IMR-90 (cell line): ENCODE measurements around the gene CD300LB. TPM values are rescaled to one million over a fixed set of nuclear protein-coding genes. Genes with fewer than 3 reads are reported as not detected.
"Not testable (repeated sequence)": the region's sequence is repeated elsewhere in the genome, so short reads cannot be mapped to it uniquely, and the experiment has no call there.

ENCODE experiments used
- ATAC-seq: fragments of 200-7000 bp; cut with Tn5 transposase; 2 replicates; pipeline ENCODE4 v1.9.1; 2020; ENCODE audit warnings: low read depth, mild to moderate bottlenecking, moderate library complexity
- BruUV-seq: library from RNA; stranded (reverse); fragments of 400-500 nt; replicated peaks from 2 replicates; lab custom pipeline; 2021; lab: Mats Ljungman, UMichigan
- CTCF ChIA-PET: fragments of 300-600 bp; formaldehyde crosslinking; extraction: SDS; loops from one replicate; lab custom pipeline; 2021; ENCODE audit warnings: antibody characterized with exemption; lab: Yijun Ruan, JAX
- POLR2A ChIA-PET: fragments of 300-600 bp; sonication (Branson Sonifier 250); formaldehyde crosslinking; loops from one replicate; lab custom pipeline; 2022; ENCODE audit warnings: antibody characterized with exemption; ENCODE audit not compliant: unreplicated experiment; lab: Charles Lee
- DNase-seq: peaks from one replicate; pipeline ENCODE4 v3.0.0; 2013
- H2AFZ ChIP-seq: replicated peaks from 2 replicates; pipeline ENCODE3; 2013; ENCODE audit warnings: low read length, mild to moderate bottlenecking; ENCODE audit not compliant: poor library complexity
- H2AK5ac ChIP-seq: 2 replicates; pipeline ENCODE4 v1.6.1; 2013; ENCODE audit warnings: low read depth, low read length, inconsistent platforms
- H2AK9ac ChIP-seq: replicated peaks from 2 replicates; pipeline ENCODE3; 2013; ENCODE audit warnings: mild to moderate bottlenecking, low read depth, low read length, moderate library complexity; ENCODE audit not compliant: poor library complexity
- H2BK120ac ChIP-seq: 2 replicates; pipeline ENCODE4 v1.6.1; 2013; ENCODE audit warnings: low read depth, low read length, inconsistent platforms
- H2BK15ac ChIP-seq: 3 replicates; pipeline ENCODE4 v1.6.1; 2013; ENCODE audit warnings: low read depth, low read length, inconsistent platforms
- H2BK20ac ChIP-seq: 2 replicates; pipeline ENCODE4 v1.6.1; 2013; ENCODE audit warnings: low read depth, mild to moderate bottlenecking, inconsistent platforms, low read length, moderate library complexity
- H2BK5ac ChIP-seq: 2 replicates; pipeline ENCODE4 v1.6.1; 2013; ENCODE audit warnings: mild to moderate bottlenecking, low read depth, low read length, inconsistent platforms; ENCODE audit not compliant: poor library complexity, severe bottlenecking
- H3K14ac ChIP-seq: replicated peaks from 2 replicates; pipeline ENCODE4 v1.6.1; 2013; ENCODE audit warnings: low read depth, low read length, inconsistent platforms
- H3K18ac ChIP-seq: 2 replicates; pipeline ENCODE4 v1.6.1; 2013; ENCODE audit warnings: low read depth, low read length, control low read depth
- H3K23ac ChIP-seq: 2 replicates; pipeline ENCODE4 v1.6.1; 2013; ENCODE audit warnings: low read depth, low read length, inconsistent platforms
- H3K27ac ChIP-seq: 2 replicates; pipeline ENCODE4 v1.5.1; 2013; ENCODE audit warnings: mild to moderate bottlenecking, control low read depth, low read length; ENCODE audit not compliant: insufficient read depth
- H3K27me3 ChIP-seq: 2 replicates; pipeline ENCODE4 v1.6.1; 2013; ENCODE audit warnings: low read length; ENCODE audit not compliant: control insufficient read depth, insufficient read depth
- H3K36me3 ChIP-seq: 2 replicates; pipeline ENCODE4 v1.6.1; 2013; ENCODE audit warnings: low read length, mixed read lengths; ENCODE audit not compliant: control insufficient read depth, insufficient read depth
- H3K4ac ChIP-seq: 2 replicates; pipeline ENCODE4 v1.6.1; 2013; ENCODE audit warnings: low read depth, low read length, inconsistent platforms
- H3K4me1 ChIP-seq: 2 replicates; pipeline ENCODE4 v1.6.1; 2013; ENCODE audit warnings: low read length, mixed read lengths; ENCODE audit not compliant: control insufficient read depth, insufficient read depth
- H3K4me2 ChIP-seq: 2 replicates; pipeline ENCODE4 v1.6.1; 2013; ENCODE audit warnings: low read depth, mild to moderate bottlenecking, control low read depth, low read length, moderate library complexity
- H3K4me3 ChIP-seq: 2 replicates; pipeline ENCODE4 v1.5.1; 2013; ENCODE audit warnings: low read depth, mild to moderate bottlenecking, control low read depth, low read length, moderate library complexity; ENCODE audit not compliant: insufficient read depth
- H3K56ac ChIP-seq: 2 replicates; pipeline ENCODE4 v1.6.1; 2013; ENCODE audit warnings: low read length, inconsistent platforms; ENCODE audit not compliant: insufficient read depth; ENCODE audit errors: extremely low read depth
- H3K79me1 ChIP-seq, 2 experiments: 2 replicates each; pipeline ENCODE4 v1.6.1; 2013; ENCODE audit warnings: low read length in 2 of 2, inconsistent platforms in 1 of 2, low read depth in 1 of 2
- H3K9ac ChIP-seq: 2 replicates; pipeline ENCODE4 v1.6.1; 2013; ENCODE audit warnings: low read depth, low read length, control low read depth
- H3K9me1 ChIP-seq: 2 replicates; pipeline ENCODE4 v1.6.1; 2013; ENCODE audit warnings: low read length, inconsistent platforms; ENCODE audit not compliant: insufficient read depth
- H3K9me3 ChIP-seq: 2 replicates; pipeline ENCODE4 v1.6.1; 2013; ENCODE audit warnings: low read length; ENCODE audit not compliant: control insufficient read depth, insufficient read depth
- H4K20me1 ChIP-seq: 2 replicates; pipeline ENCODE4 v1.6.1; 2013; ENCODE audit warnings: low read length, inconsistent platforms; ENCODE audit not compliant: insufficient read depth
- H4K5ac ChIP-seq: 2 replicates; pipeline ENCODE4 v1.6.1; 2013; ENCODE audit warnings: mild to moderate bottlenecking, low read depth, low read length, control low read depth
- H4K8ac ChIP-seq, 2 experiments: 2 replicates each; pipeline ENCODE4 v1.6.1; 2013; ENCODE audit warnings: low read depth in 2 of 2, low read length in 2 of 2, control low read depth in 1 of 2, inconsistent platforms in 1 of 2
- H4K91ac ChIP-seq: 2 replicates; pipeline ENCODE4 v1.6.1; 2013; ENCODE audit warnings: low read depth, low read length, inconsistent platforms; ENCODE audit not compliant: insufficient read depth
- WGBS, 2 experiments: methylation state at CpG; one replicate each; pipeline versions ENCODE4 v1.1.5 to v1.1.7; 2013; ENCODE audit warnings: missing lambda C conversion rate in 2 of 2; ENCODE audit not compliant: insufficient read length in 1 of 2; ENCODE audit errors: extremely low coverage in 2 of 2; 5-methylcytosine and 5-hydroxymethylcytosine counted together
- dilution Hi-C: fragments of 300-500 bp; cut with HindIII; formaldehyde crosslinking; loops from one replicate; pipeline ENCODE4 v1.14.3; 2018; ENCODE audit warnings: low sequenced_read_pairs; ENCODE audit not compliant: unreplicated experiment
- in situ Hi-C: fragments of 300-500 bp; cut with MboI; formaldehyde crosslinking; loops from 3 replicates; pipeline ENCODE4 v1.14.3; 2019; ENCODE audit warnings: low sequenced_read_pairs, inconsistent platforms, mixed read lengths
- intact Hi-C: fragments of 100-400 bp; cut with micrococcal nuclease; formaldehyde crosslinking; loops from 2 replicates; pipeline ENCODE4 v1.10.0; 2022
- polyA plus RNA-seq, 3 experiments: library from polyadenylated mRNA; depleted of rRNA; stranded (reverse); fragments of >200 nt; gene quantifications; 2 replicates each; pipeline ENCODE4 v1.2.3, GENCODE V29; 2012; ENCODE audit warnings: low replicate concordance in 1 of 3
- total RNA-seq: library from RNA; depleted of rRNA; stranded (reverse); fragments of >200 nt; gene quantifications from 2 replicates; pipeline ENCODE4 v1.2.3, GENCODE V29; 2012

The CD300LB gene
- total and polyA plus RNA-seq, 2 of the 4 experiments (the other 2 are of a cell fraction), result not detected

- H3K9me3 ChIP-seq, CTCF ChIA-PET: not testable (repeated sequence)
- WGBS, 2 experiments, result 80% methylated on average over 2 of the region's 4 CpGs; no CpG with 5 or more reads in 1 of the 2 experiments
These were observed 43.0 kb downstream of the CD300LB start for GRCh38 chr17:74488276-74488675.

More at GRCh38 chr17:74488276-74488675, 43.0 kb downstream of the CD300LB start:
- H2AFZ ChIP-seq, H3K4ac ChIP-seq, H4K20me1 ChIP-seq, H3K36me3 ChIP-seq, dilution Hi-C loops, H2BK5ac ChIP-seq, ATAC-seq, POLR2A ChIA-PET, H2BK15ac ChIP-seq, H4K5ac ChIP-seq, H3K56ac ChIP-seq, H3K18ac ChIP-seq, H3K27ac ChIP-seq, BruUV-seq, intact Hi-C loops, H3K9me1 ChIP-seq, H2AK5ac ChIP-seq, H4K8ac ChIP-seq, H2BK120ac ChIP-seq, H3K14ac ChIP-seq, H3K4me3 ChIP-seq, DNase-seq, H2BK20ac ChIP-seq, H3K23ac ChIP-seq, H3K9ac ChIP-seq, H3K79me1 ChIP-seq, H4K91ac ChIP-seq, in situ Hi-C loops, H3K4me1 ChIP-seq, H3K27me3 ChIP-seq, H3K4me2 ChIP-seq, H2AK9ac ChIP-seq: not testable (repeated sequence)
